ENCODE results near the gene MS4A7. TPM values are rescaled to one million over a fixed set of nuclear protein-coding genes. Genes with fewer than 3 reads are reported as not detected.

MS4A7 gene
- total RNA-seq, 2 experiments from 2014 or later, result not detected

- intact Hi-C loops (cut with micrococcal nuclease), result no loop called here
- no peaks in the 10 kb centered on the region for H3K9me3 Mint-ChIP-seq
- no peaks in the 10 kb centered on the region for H3K4me1 Mint-ChIP-seq (ENCODE audit: low read depth)
- no peaks in the 10 kb centered on the region for H3K36me3 Mint-ChIP-seq
- H3K27me3 Mint-ChIP-seq, result peaks cover 19% of the 10 kb centered on the region
- H3K4me3 Mint-ChIP-seq, result no peak overlapping the region
- H3K27ac Mint-ChIP-seq, result no peak overlapping the region
- ChIA-PET POLR2A (no interaction called here), CTCF (interaction anchor here (1.6 kb wide), 1 partner anchor 9 kb away, joined by 6 read pairs; no protein-coding TSS in a partner anchor)
- DNase-seq, result no peak
These were observed 6.5 kb upstream of the MS4A7 start for GRCh38 chr11:60371854-60372253.

- Mint-ChIP-seq H3K27ac (no peak overlapping the region), H3K27me3 (peaks cover 19% of the 10 kb centered on the region), H3K4me3 (no peak overlapping the region), H3K36me3 (no peaks in the 10 kb centered on the region), H3K4me1 (ENCODE audit: low read depth) (no peaks in the 10 kb centered on the region), H3K9me3 (no peaks in the 10 kb centered on the region)
- no peak for DNase-seq
- intact Hi-C loops (cut with micrococcal nuclease), result no loop called here
- ChIA-PET POLR2A (no interaction called here), CTCF (interaction anchor here (1.6 kb wide), 1 partner anchor 10 kb away, joined by 6 read pairs; no protein-coding TSS in a partner anchor)
These were observed 5.6 kb upstream of the MS4A7 start for GRCh38 chr11:60372767-60373166.

GRCh38 chr11:60375316-60375715 is 3.0 kb upstream of the MS4A7 start:
- CTCF ChIA-PET, result no interaction called here

GRCh38 chr11:60376601-60377000 is 1.7 kb upstream of the MS4A7 start:
- Mint-ChIP-seq H3K36me3 (no peaks in the 10 kb centered on the region), H3K4me1 (ENCODE audit: low read depth) (no peaks in the 10 kb centered on the region), H3K27ac (no peak overlapping the region), H3K9me3 (no peaks in the 10 kb centered on the region), H3K4me3 (no peak overlapping the region), H3K27me3 (peaks cover 19% of the 10 kb centered on the region)
- ChIA-PET POLR2A (no interaction called here), CTCF (no interaction called here)
- no peak for DNase-seq
- intact Hi-C loops (cut with micrococcal nuclease), result no loop called here

More at GRCh38 chr11:60375316-60375715, 3.0 kb upstream of the MS4A7 start:
- Mint-ChIP-seq H3K4me3 (no peak overlapping the region), H3K27ac (no peak overlapping the region), H3K4me1 (ENCODE audit: low read depth) (no peaks in the 10 kb centered on the region), H3K9me3 (no peaks in the 10 kb centered on the region), H3K27me3 (peaks cover 19% of the 10 kb centered on the region), H3K36me3 (no peaks in the 10 kb centered on the region)
- DNase-seq, result no peak
- intact Hi-C loops (cut with micrococcal nuclease), result no loop called here
- POLR2A ChIA-PET, result no interaction called here

- H3K9me3 Mint-ChIP-seq, result no peaks in the 10 kb centered on the region
- H3K27me3 Mint-ChIP-seq, result peaks cover 19% of the 10 kb centered on the region
- H3K4me3 Mint-ChIP-seq, result no peak overlapping the region
- H3K4me1 Mint-ChIP-seq (ENCODE audit: low read depth), result no peaks in the 10 kb centered on the region
- no peak overlapping the region for H3K27ac Mint-ChIP-seq
- no peak for DNase-seq
- no peaks in the 10 kb centered on the region for H3K36me3 Mint-ChIP-seq
- ChIA-PET POLR2A (no interaction called here), CTCF (interaction anchor here (1.2 kb wide), 1 partner anchor 12 kb away, joined by 4 read pairs; no protein-coding TSS in a partner anchor)
- intact Hi-C loops (cut with micrococcal nuclease), result no loop called here
These were observed 763 bp upstream of the MS4A7 start for GRCh38 chr11:60377401-60378136.

GRCh38 chr11:60389279-60389910 is 11.1 kb downstream of the MS4A7 start:
- intact Hi-C loops (cut with micrococcal nuclease), result no loop called here

GRCh38 chr11:60390419-60390818 is 12.1 kb downstream of the MS4A7 start:
- DNase-seq, result no peak
- POLR2A ChIA-PET, result no interaction called here
- Mint-ChIP-seq H3K27ac (no peak overlapping the region), H3K27me3 (peaks cover 4% of the 10 kb centered on the region), H3K9me3 (no peaks in the 10 kb centered on the region), H3K4me3 (no peak overlapping the region), H3K36me3 (no peaks in the 10 kb centered on the region), H3K4me1 (ENCODE audit: low read depth) (no peaks in the 10 kb centered on the region)
- CTCF ChIA-PET, result no interaction called here
- intact Hi-C loops (cut with micrococcal nuclease), result no loop called here

More at GRCh38 chr11:60389279-60389910, 11.1 kb downstream of the MS4A7 start:
- H3K36me3 Mint-ChIP-seq, result no peaks in the 10 kb centered on the region
- no peaks in the 10 kb centered on the region for H3K4me1 Mint-ChIP-seq (ENCODE audit: low read depth)
- no peaks in the 10 kb centered on the region for H3K9me3 Mint-ChIP-seq
- CTCF ChIA-PET, result no interaction called here
- no peak overlapping the region for H3K4me3 Mint-ChIP-seq
- H3K27me3 Mint-ChIP-seq, result peaks cover 3% of the 10 kb centered on the region
- DNase-seq, result no peak
- POLR2A ChIA-PET, result no interaction called here
- H3K27ac Mint-ChIP-seq, result no peak overlapping the region

GRCh38 chr11:60392361-60392760 is 14.0 kb downstream of the MS4A7 start:
- no peak for DNase-seq
- Mint-ChIP-seq H3K4me3 (no peak overlapping the region), H3K27ac (no peak overlapping the region), H3K27me3 (peaks cover 3% of the 10 kb centered on the region), H3K36me3 (no peaks in the 10 kb centered on the region), H3K4me1 (ENCODE audit: low read depth) (no peaks in the 10 kb centered on the region), H3K9me3 (no peaks in the 10 kb centered on the region)
- intact Hi-C loops (cut with micrococcal nuclease), result no loop called here
- ChIA-PET CTCF (no interaction called here), POLR2A (no interaction called here)

GRCh38 chr11:60393016-60393415 is 14.7 kb downstream of the MS4A7 start:
- no peak for DNase-seq
- Mint-ChIP-seq H3K36me3 (no peaks in the 10 kb centered on the region), H3K27ac (no peak overlapping the region), H3K4me3 (no peak overlapping the region), H3K27me3 (peaks cover 3% of the 10 kb centered on the region), H3K4me1 (ENCODE audit: low read depth) (no peaks in the 10 kb centered on the region), H3K9me3 (no peaks in the 10 kb centered on the region)
- intact Hi-C loops (cut with micrococcal nuclease), result no loop called here
- CTCF ChIA-PET, result no interaction called here
- POLR2A ChIA-PET, result no interaction called here

- peaks cover 3% of the 10 kb centered on the region for H3K27me3 Mint-ChIP-seq
- no peaks in the 10 kb centered on the region for H3K9me3 Mint-ChIP-seq
- intact Hi-C loops (cut with micrococcal nuclease), result no loop called here
- CTCF ChIA-PET, result no interaction called here
- no peaks in the 10 kb centered on the region for H3K36me3 Mint-ChIP-seq
- no peak overlapping the region for H3K27ac Mint-ChIP-seq
- POLR2A ChIA-PET, result no interaction called here
- no peaks in the 10 kb centered on the region for H3K4me1 Mint-ChIP-seq (ENCODE audit: low read depth)
- H3K4me3 Mint-ChIP-seq, result no peak overlapping the region
- DNase-seq, result no peak
These were observed 16.5 kb downstream of the MS4A7 start for GRCh38 chr11:60394666-60395380.

- DNase-seq, result no peak
- Mint-ChIP-seq H3K27me3 (peaks cover 3% of the 10 kb centered on the region), H3K4me3 (no peak within 1 kb of the TSS), H3K4me1 (ENCODE audit: low read depth) (no peaks in the 10 kb centered on the region), H3K27ac (no peak within 1 kb of the TSS), H3K36me3 (no peaks in the 10 kb centered on the region), H3K9me3 (no peaks in the 10 kb centered on the region)
- ChIA-PET POLR2A (no interaction called here), CTCF (no interaction called here)
- intact Hi-C loops (cut with micrococcal nuclease), result no loop called here
These were observed 18.1 kb downstream of the MS4A7 start, which contains the start of gene MS4A14 for GRCh38 chr11:60396382-60396781. Gene MS4A14, plus strand, starts transcription at chr11:60396459. Its CDS starts 120 bp downstream, at chr11:60396579.

GRCh38 chr11:60396799-60397198 is 18.5 kb downstream of the MS4A7 start:
- ChIA-PET POLR2A (no interaction called here), CTCF (no interaction called here)
- Mint-ChIP-seq H3K36me3 (no peaks in the 10 kb centered on the region), H3K4me3 (no peak overlapping the region), H3K27me3 (peaks cover 3% of the 10 kb centered on the region), H3K9me3 (no peaks in the 10 kb centered on the region), H3K4me1 (ENCODE audit: low read depth) (no peaks in the 10 kb centered on the region), H3K27ac (no peak overlapping the region)
- intact Hi-C loops (cut with micrococcal nuclease), result no loop called here
- DNase-seq, result no peak
